Measurements from ENCODE around the gene PPP2R1B.

PPP2R1B gene

DNA sequence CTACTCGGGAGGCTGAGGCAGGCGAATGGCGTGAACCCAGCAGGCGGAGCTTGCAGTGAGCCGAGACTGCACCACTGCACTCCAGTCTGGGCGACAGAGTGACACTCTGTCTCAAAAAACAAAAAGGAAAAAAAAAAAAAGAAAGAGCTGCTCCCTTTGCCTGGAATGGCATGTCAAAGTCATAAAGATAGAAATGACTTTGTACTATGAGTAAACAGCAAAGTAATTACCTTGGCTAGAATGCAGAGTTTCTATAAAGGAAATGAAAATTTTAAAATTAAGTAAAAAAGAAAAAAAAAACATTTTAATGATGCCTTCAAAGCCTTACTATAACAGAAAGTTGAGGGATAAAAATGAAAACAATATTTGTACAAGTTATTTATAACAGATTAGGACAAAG lies 10.1 kb downstream of the PPP2R1B start:
- no peak overlapping the region for H3K27ac ChIP-seq (ENCODE audit: low read depth, low read length)
- H3K9me2 ChIP-seq (replicated peaks; ENCODE audit: control insufficient read depth, low read length), result no peaks in the 10 kb centered on the region
- no peaks in the 10 kb centered on the region for H3K79me2 ChIP-seq (ENCODE audit: control insufficient read depth, low read length)
- peaks cover 87% of the 10 kb centered on the region for H3K36me3 ChIP-seq (ENCODE audit: control insufficient read depth, low read length)
- no peaks in the 10 kb centered on the region for H3K9me3 ChIP-seq (ENCODE audit: control insufficient read depth, insufficient read depth, low read length)
- no peaks in the 10 kb centered on the region for H3K4me1 ChIP-seq (ENCODE audit: control insufficient read depth, low read length)
- TF ChIP-seq, protein P1, sequence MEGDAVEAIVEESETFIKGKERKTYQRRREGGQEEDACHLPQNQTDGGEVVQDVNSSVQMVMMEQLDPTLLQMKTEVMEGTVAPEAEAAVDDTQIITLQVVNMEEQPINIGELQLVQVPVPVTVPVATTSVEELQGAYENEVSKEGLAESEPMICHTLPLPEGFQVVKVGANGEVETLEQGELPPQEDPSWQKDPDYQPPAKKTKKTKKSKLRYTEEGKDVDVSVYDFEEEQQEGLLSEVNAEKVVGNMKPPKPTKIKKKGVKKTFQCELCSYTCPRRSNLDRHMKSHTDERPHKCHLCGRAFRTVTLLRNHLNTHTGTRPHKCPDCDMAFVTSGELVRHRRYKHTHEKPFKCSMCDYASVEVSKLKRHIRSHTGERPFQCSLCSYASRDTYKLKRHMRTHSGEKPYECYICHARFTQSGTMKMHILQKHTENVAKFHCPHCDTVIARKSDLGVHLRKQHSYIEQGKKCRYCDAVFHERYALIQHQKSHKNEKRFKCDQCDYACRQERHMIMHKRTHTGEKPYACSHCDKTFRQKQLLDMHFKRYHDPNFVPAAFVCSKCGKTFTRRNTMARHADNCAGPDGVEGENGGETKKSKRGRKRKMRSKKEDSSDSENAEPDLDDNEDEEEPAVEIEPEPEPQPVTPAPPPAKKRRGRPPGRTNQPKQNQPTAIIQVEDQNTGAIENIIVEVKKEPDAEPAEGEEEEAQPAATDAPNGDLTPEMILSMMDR (IDR thresholded peaks at IDR 0.05; ENCODE audit: low read depth, low read length, poor library complexity, severe bottlenecking), result no peak
- TF ChIP-seq EZH2phosphoT487 (IDR thresholded peaks at IDR 0.05; ENCODE audit: borderline replicate concordance, low read length), result no peak
- H3K4me2 ChIP-seq (ENCODE audit: low read length), result no peak overlapping the region
- no peaks in the 10 kb centered on the region for H3K27me3 ChIP-seq (ENCODE audit: control insufficient read depth, low read length)
- H3F3A ChIP-seq (ENCODE audit: control insufficient read depth, insufficient read depth), result no peaks in the 10 kb centered on the region; the same call in 1 of the 2 replicates
- no peak overlapping the region for H3K4me3 ChIP-seq (ENCODE audit: low read length)
- H4K20me1 ChIP-seq (ENCODE audit: control insufficient read depth, insufficient read depth, low read depth, low read length), result no peaks in the 10 kb centered on the region

DNA sequence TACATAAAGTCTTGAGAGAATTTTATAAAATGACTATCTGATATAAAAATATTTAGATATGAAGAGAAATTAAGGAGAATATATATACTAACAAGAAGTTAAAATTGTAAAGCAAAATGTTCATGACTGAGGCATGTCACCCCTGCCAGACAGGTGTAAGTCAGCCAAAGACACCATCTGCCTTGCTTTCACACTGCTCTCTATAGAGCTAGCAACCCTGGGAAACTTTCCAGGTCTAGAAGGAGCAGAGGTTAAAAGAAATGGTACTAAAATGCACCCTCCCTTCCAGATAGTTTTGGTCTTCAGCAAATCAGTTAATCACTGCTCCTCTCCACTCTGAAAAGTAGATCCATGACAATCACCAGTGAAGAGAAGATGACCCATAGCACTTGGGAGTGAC lies 16.5 kb downstream of the PPP2R1B start:
- H3K36me3 ChIP-seq (ENCODE audit: control insufficient read depth, low read length), result peaks cover 91% of the 10 kb centered on the region
- H3K4me3 ChIP-seq (ENCODE audit: low read length), result no peak overlapping the region
- no peaks in the 10 kb centered on the region for H3K9me2 ChIP-seq (replicated peaks; ENCODE audit: control insufficient read depth, low read length)
- no peaks in the 10 kb centered on the region for H3K79me2 ChIP-seq (ENCODE audit: control insufficient read depth, low read length)
- no peaks in the 10 kb centered on the region for H3K27me3 ChIP-seq (ENCODE audit: control insufficient read depth, low read length)
- no peaks in the 10 kb centered on the region for H3K9me3 ChIP-seq (ENCODE audit: control insufficient read depth, insufficient read depth, low read length)
- no peaks in the 10 kb centered on the region for H3K4me1 ChIP-seq (ENCODE audit: control insufficient read depth, low read length)
- H3F3A ChIP-seq (ENCODE audit: control insufficient read depth, insufficient read depth), result no peaks in the 10 kb centered on the region
- H4K20me1 ChIP-seq (ENCODE audit: control insufficient read depth, insufficient read depth, low read depth, low read length), result no peaks in the 10 kb centered on the region
- H3K4me2 ChIP-seq (ENCODE audit: low read length), result no peak overlapping the region
- TF ChIP-seq, protein P1 (IDR thresholded peaks at IDR 0.05; ENCODE audit: low read depth, low read length, poor library complexity, severe bottlenecking), result no peak
- no peak for TF ChIP-seq EZH2phosphoT487 (IDR thresholded peaks at IDR 0.05; ENCODE audit: borderline replicate concordance, low read length)
- no peak overlapping the region for H3K27ac ChIP-seq (ENCODE audit: low read depth, low read length)

DNA sequence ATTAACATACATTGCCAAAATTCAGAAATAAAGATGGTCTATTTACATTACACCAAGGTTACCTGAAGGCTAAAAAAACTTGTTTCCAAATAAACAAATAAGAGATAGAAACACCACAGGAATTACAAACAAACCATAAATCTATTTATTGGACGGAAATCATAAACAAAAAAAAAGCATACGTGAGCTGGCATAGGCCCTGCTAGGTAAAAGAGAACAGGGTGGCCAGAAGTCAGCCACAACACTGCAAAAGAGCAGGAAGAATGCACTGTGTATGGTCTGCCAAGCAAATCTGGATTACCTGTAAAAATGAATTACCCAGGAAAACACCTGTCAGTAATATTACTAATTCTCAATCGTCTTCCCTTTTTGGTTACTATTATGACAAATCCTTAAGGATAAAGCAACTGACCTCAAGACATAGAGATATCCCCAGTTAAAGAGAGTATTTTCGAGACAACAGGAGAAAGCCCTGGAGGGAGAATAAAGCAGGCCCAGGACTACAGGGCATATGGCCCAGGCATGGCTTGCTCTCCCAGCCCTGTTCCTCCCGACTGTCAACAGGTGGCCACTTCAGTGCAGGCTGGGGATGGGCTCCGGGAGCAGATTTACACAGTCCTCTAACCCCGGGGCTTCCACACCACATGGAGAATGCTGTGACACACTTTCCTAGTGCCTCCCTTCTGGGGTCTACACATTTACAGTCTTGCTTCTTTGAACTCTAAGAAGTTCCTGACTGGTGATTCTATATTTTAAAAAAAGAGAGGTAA lies 18.0 kb downstream of the PPP2R1B start:
- no peaks in the 10 kb centered on the region for H3K4me1 ChIP-seq (ENCODE audit: control insufficient read depth, low read length)
- H3K9me2 ChIP-seq (replicated peaks; ENCODE audit: control insufficient read depth, low read length), result no peaks in the 10 kb centered on the region
- H3K4me2 ChIP-seq (ENCODE audit: low read length), result no peak overlapping the region
- no peaks in the 10 kb centered on the region for H3K79me2 ChIP-seq (ENCODE audit: control insufficient read depth, low read length)
- H3K36me3 ChIP-seq (ENCODE audit: control insufficient read depth, low read length), result peaks cover 91% of the 10 kb centered on the region
- H3K4me3 ChIP-seq (ENCODE audit: low read length), result no peak overlapping the region
- no peaks in the 10 kb centered on the region for H3K27me3 ChIP-seq (ENCODE audit: control insufficient read depth, low read length)
- no peaks in the 10 kb centered on the region for H4K20me1 ChIP-seq (ENCODE audit: control insufficient read depth, insufficient read depth, low read depth, low read length)
- H3F3A ChIP-seq (ENCODE audit: control insufficient read depth, insufficient read depth), result no peaks in the 10 kb centered on the region
- TF ChIP-seq, protein P1 (IDR thresholded peaks at IDR 0.05; ENCODE audit: low read depth, low read length, poor library complexity, severe bottlenecking), result no peak
- no peak for TF ChIP-seq EZH2phosphoT487 (IDR thresholded peaks at IDR 0.05; ENCODE audit: borderline replicate concordance, low read length)
- H3K27ac ChIP-seq (ENCODE audit: low read depth, low read length), result no peak overlapping the region
- H3K9me3 ChIP-seq (ENCODE audit: control insufficient read depth, insufficient read depth, low read length), result no peaks in the 10 kb centered on the region
